HTR-8/SVneo (cell line): ENCODE measurements around the gene EFS.
"Not testable (repeated sequence)": the region's sequence is repeated elsewhere in the genome, so short reads cannot be mapped to it uniquely, and the experiment has no call there.

Experiments used
- DNase-seq: peaks from one replicate; pipeline ENCODE4 v3.0.0; 2011; ENCODE audit warnings: low spot score, mixed read lengths; ENCODE audit not compliant: insufficient read length
- FAIRE-seq: peaks from 2 replicates; lab custom pipeline; 2011; peaks lifted over from hg19 to GRCh38; lab: Jason Lieb, UNC

Gene EFS

GRCh38 chr14:23365036-23365731 is at the start of gene EFS:
TSS of gene EFS (minus strand) at chr14:23365172. CDS start at chr14:23365025, 147 bp downstream.
- no peak for FAIRE-seq
- DNase-seq, result no peak

GRCh38 chr14:23414254-23414653 is 49.3 kb upstream of the EFS start:
- FAIRE-seq (no peak), DNase-seq (no peak)

- DNase-seq (no peak), FAIRE-seq (no peak)
Measured at GRCh38 chr14:23413681-23414080, 48.7 kb upstream of the EFS start.

GRCh38 chr14:23411563-23412525 is 46.9 kb upstream of the EFS start:
- DNase-seq (no peak), FAIRE-seq (no peak)

GRCh38 chr14:23409966-23410635 is 45.1 kb upstream of the EFS start:
- DNase-seq (no peak), FAIRE-seq (no peak)

GRCh38 chr14:23409475-23409874 is 44.5 kb upstream of the EFS start:
- no peak for DNase-seq
- FAIRE-seq, result no peak

GRCh38 chr14:23408307-23408630 is 43.3 kb upstream of the EFS start:
- FAIRE-seq, result no peak

GRCh38 chr14:23407516-23408306 is 42.7 kb upstream of the EFS start, which contains the start of gene MYH6:
TSS of gene MYH6 (minus strand) at chr14:23408273. CDS start at chr14:23407223, 1,050 bp downstream.
- FAIRE-seq, result no peak

More at GRCh38 chr14:23408307-23408630, 43.3 kb upstream of the EFS start:
- DNase-seq, result no peak

GRCh38 chr14:23406725-23407355 is 41.9 kb upstream of the EFS start:
- no peak for FAIRE-seq
- no peak for DNase-seq

More at GRCh38 chr14:23407516-23408306, 42.7 kb upstream of the EFS start, which contains the start of gene MYH6:
- DNase-seq, result no peak

GRCh38 chr14:23406244-23406643 is 41.3 kb upstream of the EFS start:
- no peak for DNase-seq
- no peak for FAIRE-seq

- DNase-seq (no peak), FAIRE-seq (no peak)
Measured at GRCh38 chr14:23405516-23406025, 40.6 kb upstream of the EFS start.

- DNase-seq (no peak), FAIRE-seq (no peak)
Measured at GRCh38 chr14:23405096-23405495, 40.1 kb upstream of the EFS start.

GRCh38 chr14:23404331-23404900 is 39.4 kb upstream of the EFS start:
- FAIRE-seq (no peak), DNase-seq (no peak)

GRCh38 chr14:23403908-23404307 is 38.9 kb upstream of the EFS start:
- FAIRE-seq, result no peak
- no peak for DNase-seq

- no peak for DNase-seq
- FAIRE-seq, result no peak
Measured at GRCh38 chr14:23403139-23403438, 38.1 kb upstream of the EFS start.

- FAIRE-seq, result no peak
Measured at GRCh38 chr14:23402296-23403138, 37.5 kb upstream of the EFS start.

GRCh38 chr14:23401291-23401690 is 36.3 kb upstream of the EFS start:
- FAIRE-seq, result no peak
- DNase-seq, result no peak

More at GRCh38 chr14:23402296-23403138, 37.5 kb upstream of the EFS start:
- no peak for DNase-seq

- DNase-seq, FAIRE-seq: not testable (repeated sequence)
Measured at GRCh38 chr14:23400496-23401149, 35.7 kb upstream of the EFS start.
